Hepatocyte (in vitro differentiated cells): ENCODE data around the gene C5orf15. TPM values are rescaled to one million over a fixed set of nuclear protein-coding genes. Genes with fewer than 3 reads are reported as not detected.

Source experiments
- DNase-seq: peaks from one replicate; pipeline ENCODE4 v3.0.0-alpha.2; 2016; ENCODE audit warnings: low spot score
- H2AFZ ChIP-seq: fragments of 200-600 bp; sonication (generic); 2 replicates; pipeline ENCODE4 v1.6.0; 2016; ENCODE audit warnings: antibody characterized with exemption, mild to moderate bottlenecking
- H3K27ac ChIP-seq: fragments of 200-600 bp; sonication (generic); 2 replicates; pipeline ENCODE4 v1.5.1; 2016; ENCODE audit warnings: mild to moderate bottlenecking
- H3K27me3 ChIP-seq: fragments of 200-600 bp; sonication (generic); 2 replicates; pipeline ENCODE4 v1.6.1; 2016
- H3K36me3 ChIP-seq: fragments of 200-600 bp; sonication (generic); replicated peaks from 2 replicates; pipeline ENCODE4 v1.5.1; 2016; ENCODE audit warnings: low read depth; ENCODE audit not compliant: insufficient read depth
- H3K4me1 ChIP-seq: fragments of 200-600 bp; sonication (generic); 2 replicates; pipeline ENCODE4 v1.5.1; 2016; ENCODE audit warnings: mild to moderate bottlenecking, moderate library complexity; ENCODE audit not compliant: insufficient read depth
- H3K4me2 ChIP-seq: fragments of 200-600 bp; sonication (generic); 2 replicates; pipeline ENCODE4 v1.6.0; 2016
- H3K4me3 ChIP-seq: fragments of 200-600 bp; sonication (generic); 2 replicates; pipeline ENCODE4 v1.5.1; 2016; ENCODE audit warnings: mild to moderate bottlenecking
- H3K79me2 ChIP-seq: fragments of 200-600 bp; sonication (generic); 2 replicates; pipeline ENCODE4 v1.6.0; 2017; ENCODE audit warnings: mild to moderate bottlenecking
- H3K9me2 ChIP-seq: fragments of 200-600 bp; sonication (generic); replicated peaks from 2 replicates; pipeline ENCODE4 v1.6.0; 2017; ENCODE audit warnings: mild to moderate bottlenecking; ENCODE audit not compliant: insufficient read depth
- H3K9me3 ChIP-seq: fragments of 200-600 bp; sonication (generic); 2 replicates; pipeline ENCODE4 v1.5.1; 2016; ENCODE audit warnings: low read depth, mild to moderate bottlenecking
- H4K20me1 ChIP-seq: fragments of 200-600 bp; sonication (generic); 2 replicates; pipeline ENCODE4 v1.6.0; 2016; ENCODE audit warnings: mild to moderate bottlenecking; ENCODE audit not compliant: insufficient read depth, poor library complexity, severe bottlenecking
- EZH2 ChIP-seq: fragments of 200-600 bp; sonication (generic); IDR thresholded peaks from 2 replicates; pipeline ENCODE4 v1.6.1; 2016; ENCODE audit warnings: antibody characterized with exemption, mild to moderate bottlenecking, borderline replicate concordance
- EZH2phosphoT487 ChIP-seq: fragments of 200-600 bp; sonication (generic); IDR thresholded peaks from one replicate; pipeline ENCODE4 v1.6.1; 2018; ENCODE audit warnings: antibody characterized with exemption, mild to moderate bottlenecking, low read depth, moderate library complexity; ENCODE audit not compliant: unreplicated experiment, severe bottlenecking
- WGBS: methylation state at CpG from one replicate; pipeline ENCODE4 v1.1.6; 2016; ENCODE audit warnings: low lambda C conversion rate; ENCODE audit errors: missing lambda C conversion rate; 5-methylcytosine and 5-hydroxymethylcytosine counted together
- polyA plus RNA-seq: library from polyadenylated mRNA; unstranded; fragments of >200 nt; fragmentation: Nextera tagmentation; extraction: Ambion mirVana; gene quantifications from 2 replicates; pipeline ENCODE4 v1.2.1, GENCODE V29; 2016
- total RNA-seq: library from RNA; depleted of rRNA; stranded (reverse); fragments of >200 nt; gene quantifications from 2 replicates; pipeline ENCODE4 v1.2.3, GENCODE V29; 2014
- TF ChIP-seq, protein P1 (sequence below): fragments of 200-600 bp; sonication (generic); IDR thresholded peaks from 2 replicates; pipeline ENCODE4 v1.5.1; 2016; ENCODE audit warnings: antibody characterized with exemption, mild to moderate bottlenecking; ENCODE audit not compliant: poor library complexity

Gene C5orf15
- total and polyA plus RNA-seq, 2 experiments from 2014 or later: 76.6 to 124 TPM

DNA sequence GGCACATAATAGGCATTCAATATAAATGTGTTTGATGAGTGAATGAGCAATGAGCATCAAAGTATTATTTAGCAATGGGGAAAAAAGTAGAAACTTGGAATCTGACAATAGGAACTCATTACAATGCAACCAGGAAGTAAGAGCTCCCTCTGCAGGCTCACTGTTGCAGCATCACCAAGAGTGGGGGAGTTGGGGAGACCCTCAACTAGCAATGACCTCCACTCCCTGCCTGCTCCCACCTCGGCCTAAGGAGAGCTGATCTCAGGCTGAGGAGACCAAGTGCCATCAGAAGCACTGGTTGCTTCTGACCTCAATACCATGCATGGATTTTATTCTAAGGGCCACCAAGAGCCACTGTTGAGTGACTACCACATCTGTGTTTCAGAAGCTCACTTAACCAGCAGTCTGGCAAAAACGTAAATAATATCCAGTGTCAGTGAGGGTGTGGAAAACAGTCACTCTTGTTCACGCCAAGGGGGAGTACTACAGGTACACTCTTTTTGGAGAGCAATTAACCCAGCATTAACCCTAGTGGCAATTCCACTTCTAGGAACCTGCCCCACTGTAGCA, 28.3 kb upstream of the C5orf15 start:
- WGBS: 88% methylated on average over 3 of the region's 3 CpGs
- DNase-seq: no peak

DNA sequence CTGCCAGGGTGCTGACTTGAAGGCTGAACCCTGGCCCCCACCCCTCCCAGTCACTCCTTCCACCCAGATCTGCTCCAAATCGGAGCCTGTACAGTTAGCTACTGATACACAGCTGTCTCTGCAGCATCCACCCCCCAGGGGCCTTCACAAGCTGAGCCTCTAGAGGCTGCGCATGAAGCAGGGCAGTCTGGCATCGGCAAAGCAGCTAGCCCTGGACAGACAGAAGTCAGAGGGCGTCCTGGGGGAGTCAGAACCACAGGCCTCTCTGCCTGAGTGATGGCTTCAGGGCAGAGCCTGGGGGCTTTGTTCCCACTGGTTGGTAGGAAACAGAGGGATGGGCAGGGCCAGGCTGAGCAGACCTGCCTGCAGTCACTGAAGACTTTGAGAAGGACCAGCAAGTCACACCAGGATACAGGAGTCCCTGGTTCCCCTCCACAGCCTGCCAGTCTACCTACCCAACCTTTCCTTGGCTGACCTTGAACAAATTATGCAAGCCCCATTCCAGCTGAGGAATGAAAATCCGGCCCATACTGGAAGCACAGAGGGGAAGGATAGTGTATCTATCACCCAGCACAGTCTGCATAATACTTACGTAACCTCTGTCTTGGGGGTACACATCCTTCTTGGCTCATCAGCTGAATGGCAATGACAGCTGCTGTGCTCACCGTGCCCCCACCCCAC, 27.6 kb upstream of the C5orf15 start:
- no peaks in the 10 kb centered on the region for H3K9me2 ChIP-seq
- H3K27me3 ChIP-seq: no peaks in the 10 kb centered on the region
- no peaks in the 10 kb centered on the region for H3K36me3 ChIP-seq
- peaks cover 100% of the 10 kb centered on the region for H3K79me2 ChIP-seq
- WGBS: 81% methylated on average over 7 of the region's 7 CpGs
- H2AFZ ChIP-seq: no peak overlapping the region
- H3K4me2 ChIP-seq: peak overlapping the region; percentile 64
- no peaks in the 10 kb centered on the region for H3K9me3 ChIP-seq
- no peak overlapping the region for H3K4me3 ChIP-seq
- TF ChIP-seq EZH2: no peak
- TF ChIP-seq EZH2phosphoT487: no peak
- TF ChIP-seq, protein P1, sequence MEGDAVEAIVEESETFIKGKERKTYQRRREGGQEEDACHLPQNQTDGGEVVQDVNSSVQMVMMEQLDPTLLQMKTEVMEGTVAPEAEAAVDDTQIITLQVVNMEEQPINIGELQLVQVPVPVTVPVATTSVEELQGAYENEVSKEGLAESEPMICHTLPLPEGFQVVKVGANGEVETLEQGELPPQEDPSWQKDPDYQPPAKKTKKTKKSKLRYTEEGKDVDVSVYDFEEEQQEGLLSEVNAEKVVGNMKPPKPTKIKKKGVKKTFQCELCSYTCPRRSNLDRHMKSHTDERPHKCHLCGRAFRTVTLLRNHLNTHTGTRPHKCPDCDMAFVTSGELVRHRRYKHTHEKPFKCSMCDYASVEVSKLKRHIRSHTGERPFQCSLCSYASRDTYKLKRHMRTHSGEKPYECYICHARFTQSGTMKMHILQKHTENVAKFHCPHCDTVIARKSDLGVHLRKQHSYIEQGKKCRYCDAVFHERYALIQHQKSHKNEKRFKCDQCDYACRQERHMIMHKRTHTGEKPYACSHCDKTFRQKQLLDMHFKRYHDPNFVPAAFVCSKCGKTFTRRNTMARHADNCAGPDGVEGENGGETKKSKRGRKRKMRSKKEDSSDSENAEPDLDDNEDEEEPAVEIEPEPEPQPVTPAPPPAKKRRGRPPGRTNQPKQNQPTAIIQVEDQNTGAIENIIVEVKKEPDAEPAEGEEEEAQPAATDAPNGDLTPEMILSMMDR: no peak
- H3K4me1 ChIP-seq: peaks cover 55% of the 10 kb centered on the region
- peak overlapping the region; percentile 79 for H3K27ac ChIP-seq
- H4K20me1 ChIP-seq: peaks cover 97% of the 10 kb centered on the region
- no peak for DNase-seq

More for the DNA sequence above, 28.3 kb upstream of the C5orf15 start:
- Histone ChIP-seq H3K4me2 (peak overlapping the region; percentile 64), H3K27ac (peak overlapping the region; percentile 79), H2AFZ (no peak overlapping the region), H3K4me1 (peaks cover 60% of the 10 kb centered on the region), H4K20me1 (peaks cover 100% of the 10 kb centered on the region), H3K36me3 (no peaks in the 10 kb centered on the region), H3K79me2 (peaks cover 100% of the 10 kb centered on the region), H3K27me3 (no peaks in the 10 kb centered on the region), H3K9me2 (no peaks in the 10 kb centered on the region), H3K9me3 (no peaks in the 10 kb centered on the region), H3K4me3 (no peak overlapping the region)
- TF ChIP-seq, protein P1: peak; percentile 44
- TF ChIP-seq EZH2phosphoT487: no peak

GRCh38 chr5:133995341-133995740, 26.9 kb upstream of the C5orf15 start:
- peak overlapping the region; percentile 79 for H3K27ac ChIP-seq
- H2AFZ ChIP-seq: no peak overlapping the region
- TF ChIP-seq EZH2phosphoT487: no peak
- DNase-seq: peak; percentile 53
- H3K4me3 ChIP-seq: no peak overlapping the region
- H3K4me2 ChIP-seq: peak overlapping the region; percentile 64
- no peaks in the 10 kb centered on the region for H3K9me3 ChIP-seq
- no peaks in the 10 kb centered on the region for H3K36me3 ChIP-seq
- peaks cover 100% of the 10 kb centered on the region for H3K79me2 ChIP-seq
- H3K4me1 ChIP-seq: peaks cover 48% of the 10 kb centered on the region
- H3K9me2 ChIP-seq: no peaks in the 10 kb centered on the region
- no peaks in the 10 kb centered on the region for H3K27me3 ChIP-seq
- WGBS: 68% methylated on average over 8 of the region's 8 CpGs
- H4K20me1 ChIP-seq: peaks cover 94% of the 10 kb centered on the region

DNA sequence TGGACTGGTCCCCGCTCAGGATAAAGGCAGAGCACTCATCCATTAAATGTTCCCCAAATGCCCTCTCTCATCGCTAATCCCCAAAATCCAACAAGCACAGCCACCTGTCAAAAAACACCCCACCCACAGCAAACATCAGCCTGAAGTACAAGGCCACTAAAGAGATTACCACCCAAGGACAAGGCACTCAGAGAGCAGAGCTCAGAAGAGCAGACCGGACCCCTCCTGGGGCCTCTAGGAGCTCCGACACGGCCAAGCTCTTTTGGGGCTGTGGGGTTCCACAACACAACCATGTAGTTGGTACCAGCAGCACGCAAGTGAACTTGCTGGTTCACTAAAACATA, 26.5 kb upstream of the C5orf15 start:
- Histone ChIP-seq H3K27me3 (no peaks in the 10 kb centered on the region), H3K9me3 (no peaks in the 10 kb centered on the region), H3K4me2 (peak overlapping the region; percentile 64), H3K9me2 (no peaks in the 10 kb centered on the region), H3K79me2 (peaks cover 100% of the 10 kb centered on the region), H3K4me3 (no peak overlapping the region), H4K20me1 (peaks cover 94% of the 10 kb centered on the region), H3K36me3 (no peaks in the 10 kb centered on the region), H3K4me1 (peaks cover 44% of the 10 kb centered on the region), H3K27ac (peak overlapping the region; percentile 79), H2AFZ (no peak overlapping the region)
- no peak for DNase-seq
- 70% methylated on average over 6 of the region's 6 CpGs for WGBS
- TF ChIP-seq EZH2 (no peak), EZH2phosphoT487 (no peak)
- TF ChIP-seq, protein P1: no peak
